LNCaP clone FGC (cell line): ENCODE results near the gene ATP13A3.

Experiments
- DNase-seq: peaks from one replicate; pipeline ENCODE4 v3.0.0-alpha.2; 2011; ENCODE audit warnings: low read depth
- H3K4me3 ChIP-seq: 2 replicates; pipeline ENCODE4 v1.5.1; 2011; ENCODE audit warnings: mild to moderate bottlenecking, low read depth, low read length, control low read depth
- CTCF ChIP-seq: IDR thresholded peaks from 2 replicates; pipeline ENCODE4 v1.5.1; 2012; ENCODE audit warnings: mild to moderate bottlenecking; ENCODE audit not compliant: control insufficient read depth, insufficient read depth; ENCODE audit errors: extremely low read depth

The ATP13A3 gene

DNA sequence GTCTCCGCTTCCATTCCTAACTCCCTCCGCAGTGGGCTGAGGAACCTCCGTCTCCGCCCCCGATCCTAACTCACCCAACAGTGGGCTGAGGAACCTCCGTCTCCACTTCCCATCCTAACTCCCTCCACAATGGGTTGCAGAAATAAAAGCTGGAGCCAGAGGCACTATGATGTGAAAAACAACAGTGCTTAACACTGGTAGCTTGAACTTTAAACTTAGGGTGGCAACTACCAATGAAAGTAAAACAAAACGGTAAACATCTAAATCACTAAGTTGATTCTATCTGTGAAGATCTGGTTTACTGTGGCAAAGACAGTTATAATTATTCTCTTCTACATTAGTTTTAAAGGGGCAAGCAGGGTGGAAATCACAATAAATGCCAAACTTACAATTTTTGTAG lies 61.8 kb downstream of the ATP13A3 start:
- TF ChIP-seq CTCF = no peak
- no peak for DNase-seq
- H3K4me3 ChIP-seq = no peak overlapping the region

GRCh38 chr3:194424373-194424772 lies 62.4 kb downstream of the ATP13A3 start:
- no peak overlapping the region for H3K4me3 ChIP-seq
- no peak for DNase-seq
- TF ChIP-seq CTCF = peak; percentile 37; the same call in 1 of the 2 replicates

- DNase-seq = peak; percentile 72
- TF ChIP-seq CTCF = no peak
- no peak overlapping the region for H3K4me3 ChIP-seq
Measured at GRCh38 chr3:194423317-194423716, 63.5 kb downstream of the ATP13A3 start.

- DNase-seq = no peak
- TF ChIP-seq CTCF = no peak
- H3K4me3 ChIP-seq = no peak overlapping the region
Measured at GRCh38 chr3:194422188-194422587, 64.6 kb downstream of the ATP13A3 start.

DNA sequence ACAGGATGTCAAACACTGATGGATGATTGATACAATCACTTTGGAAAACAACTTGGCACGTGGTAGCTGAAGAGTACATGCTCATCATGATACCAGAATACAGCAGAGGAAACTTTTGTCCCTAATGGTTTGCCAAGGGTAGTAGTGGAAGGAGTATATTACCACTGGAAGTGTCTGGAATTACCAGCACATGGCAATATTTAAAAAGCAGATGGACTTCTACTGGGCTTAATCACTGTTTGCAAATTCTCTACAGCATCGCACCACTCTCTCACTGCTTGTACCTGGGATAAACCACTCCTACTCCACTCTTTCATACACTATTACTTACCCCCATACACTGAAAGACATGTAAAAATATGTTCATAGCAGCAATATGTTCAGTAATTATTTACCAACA lies 68.1 kb downstream of the ATP13A3 start:
- no peak for DNase-seq
- no peak overlapping the region for H3K4me3 ChIP-seq
- TF ChIP-seq CTCF = no peak

DNA sequence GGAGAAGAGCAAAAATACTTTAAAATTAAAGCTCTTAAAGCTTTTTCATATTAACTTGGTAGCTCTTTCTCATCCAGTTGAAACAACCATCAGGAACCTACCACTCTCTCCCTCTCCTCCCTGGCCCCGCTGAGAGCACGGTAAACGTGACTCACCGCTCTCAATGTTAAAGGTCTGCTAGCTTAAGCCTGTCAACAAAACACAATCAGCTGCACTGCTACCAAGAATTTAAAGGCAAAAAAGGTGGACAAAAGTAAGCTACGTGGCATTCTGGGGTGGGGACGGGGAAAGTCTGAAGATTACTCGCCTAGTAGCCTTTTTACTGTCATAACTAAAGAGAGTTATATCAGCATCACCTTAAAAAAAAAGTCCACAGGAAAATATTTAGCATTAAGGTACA lies 79.4 kb downstream of the ATP13A3 start:
- H3K4me3 ChIP-seq = no peak overlapping the region
- TF ChIP-seq CTCF = no peak
- DNase-seq = no peak

DNA sequence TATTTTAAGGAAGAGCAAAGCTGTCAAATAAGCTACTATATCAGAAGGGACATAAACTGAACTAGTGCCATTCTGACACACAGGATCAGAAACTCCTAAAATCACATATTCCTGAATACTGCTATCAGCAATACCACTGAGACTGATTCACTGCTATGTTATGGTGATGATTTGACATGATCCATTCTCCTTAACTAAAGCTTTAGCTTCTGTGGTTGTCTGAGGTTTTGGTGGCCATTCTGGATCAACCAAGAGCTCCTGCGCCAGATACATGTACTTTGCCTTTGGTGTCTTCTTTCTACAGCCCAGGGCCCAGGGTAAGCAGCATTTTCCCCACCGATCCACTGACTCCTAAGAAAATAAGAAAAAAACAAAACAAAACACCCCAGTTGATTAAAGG lies 81.0 kb downstream of the ATP13A3 start:
- no peak overlapping the region for H3K4me3 ChIP-seq
- no peak for DNase-seq
- no peak for TF ChIP-seq CTCF
